ENCODE results near the gene GID8.

DNA sequence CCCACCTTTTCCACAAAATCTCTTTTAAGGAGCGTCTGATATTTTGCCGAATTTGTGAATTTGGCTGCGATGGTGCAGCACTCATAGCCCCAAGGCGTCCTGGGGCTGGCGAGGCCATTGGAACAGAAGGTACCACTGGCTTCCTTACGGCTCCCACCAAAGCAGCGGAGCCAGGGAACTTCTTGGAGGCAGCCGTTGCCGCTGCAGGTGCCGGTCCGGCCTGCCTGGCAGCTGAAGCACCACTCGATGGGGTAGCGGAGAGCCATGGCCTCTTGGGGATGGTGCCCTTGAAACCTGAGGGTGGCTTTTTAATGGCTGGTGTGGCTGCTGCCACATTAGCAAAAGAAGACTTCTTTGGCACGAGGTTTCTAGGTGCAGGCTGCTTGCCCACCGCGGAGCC, 41.4 kb upstream of the GID8 start:
- TF ChIP-seq, protein P1, sequence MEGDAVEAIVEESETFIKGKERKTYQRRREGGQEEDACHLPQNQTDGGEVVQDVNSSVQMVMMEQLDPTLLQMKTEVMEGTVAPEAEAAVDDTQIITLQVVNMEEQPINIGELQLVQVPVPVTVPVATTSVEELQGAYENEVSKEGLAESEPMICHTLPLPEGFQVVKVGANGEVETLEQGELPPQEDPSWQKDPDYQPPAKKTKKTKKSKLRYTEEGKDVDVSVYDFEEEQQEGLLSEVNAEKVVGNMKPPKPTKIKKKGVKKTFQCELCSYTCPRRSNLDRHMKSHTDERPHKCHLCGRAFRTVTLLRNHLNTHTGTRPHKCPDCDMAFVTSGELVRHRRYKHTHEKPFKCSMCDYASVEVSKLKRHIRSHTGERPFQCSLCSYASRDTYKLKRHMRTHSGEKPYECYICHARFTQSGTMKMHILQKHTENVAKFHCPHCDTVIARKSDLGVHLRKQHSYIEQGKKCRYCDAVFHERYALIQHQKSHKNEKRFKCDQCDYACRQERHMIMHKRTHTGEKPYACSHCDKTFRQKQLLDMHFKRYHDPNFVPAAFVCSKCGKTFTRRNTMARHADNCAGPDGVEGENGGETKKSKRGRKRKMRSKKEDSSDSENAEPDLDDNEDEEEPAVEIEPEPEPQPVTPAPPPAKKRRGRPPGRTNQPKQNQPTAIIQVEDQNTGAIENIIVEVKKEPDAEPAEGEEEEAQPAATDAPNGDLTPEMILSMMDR (IDR thresholded peaks at IDR 0.05) = no peak
- no peak for TF ChIP-seq POLR2A (IDR thresholded peaks at IDR 0.05)
